Thymus (tissue), 11 donors: ENCODE measurements around the gene SH3RF2. TPM values are rescaled to one million over a fixed set of nuclear protein-coding genes. Genes with fewer than 3 reads are reported as not detected.

Experiments used
- DNase-seq, 9 donors: peaks; one replicate each; pipeline ENCODE4 v3.0.0-alpha.2; 2013; ENCODE audit warnings: low spot score in 9 of 9, low read depth in 6 of 9, missing footprints in 1 of 9
- H3K27ac ChIP-seq, 2 donors: one replicate each; pipeline ENCODE4 v1.5.1; 2013; ENCODE audit warnings: control low read depth in 1 of 2, low read depth in 1 of 2, low read length in 1 of 2, mild to moderate bottlenecking in 1 of 2, moderate library complexity in 1 of 2
- H3K27me3 ChIP-seq, 2 donors: one replicate each; pipeline ENCODE4 v1.5.1; 2013; ENCODE audit warnings: low read length in 1 of 2; ENCODE audit not compliant: control insufficient read depth in 2 of 2, insufficient read depth in 1 of 2
- H3K36me3 ChIP-seq, 2 donors: one replicate each; pipeline ENCODE4 v1.5.1; 2013; ENCODE audit warnings: low read length in 1 of 2, mild to moderate bottlenecking in 1 of 2, moderate library complexity in 1 of 2; ENCODE audit not compliant: control insufficient read depth in 2 of 2, insufficient read depth in 2 of 2
- H3K4me1 ChIP-seq, 2 donors: one replicate each; pipeline ENCODE4 v1.5.1; 2013; ENCODE audit warnings: low read length in 2 of 2; ENCODE audit not compliant: control insufficient read depth in 2 of 2, insufficient read depth in 2 of 2
- H3K4me3 ChIP-seq, 2 donors: one replicate each; pipeline ENCODE4 v1.5.1; 2013; ENCODE audit warnings: low read length in 2 of 2, control low read depth in 1 of 2, mild to moderate bottlenecking in 1 of 2
- H3K9me3 ChIP-seq, 2 donors: one replicate each; pipeline ENCODE4 v1.5.1; 2013; ENCODE audit warnings: low read length in 1 of 2, mild to moderate bottlenecking in 1 of 2; ENCODE audit not compliant: control insufficient read depth in 2 of 2, insufficient read depth in 1 of 2
- WGBS: extraction: QIAGEN DNeasy Blood & Tissue Kit; methylation state at CpG from one replicate; pipeline ENCODE4 v1.1.7; 2013; 5-methylcytosine and 5-hydroxymethylcytosine counted together
- polyA plus RNA-seq: library from polyadenylated mRNA; stranded (reverse); fragments of 200-250 nt; gene quantifications from one replicate; pipeline ENCODE4 v1.2.3, GENCODE V29; 2013
- total RNA-seq: library from RNA; stranded (reverse); fragments of 120-200 nt; gene quantifications from one replicate; pipeline ENCODE4 v1.2.4, GENCODE V29; 2013
- donor health status: healthy.

SH3RF2 gene
- total and polyA plus RNA-seq, 2 donors = 0.76 to 2.4 TPM

- H3K4me3 ChIP-seq = no peak overlapping the region
- H3K9me3 ChIP-seq = no peaks in the 10 kb centered on the region
- no peak overlapping the region for H3K27ac ChIP-seq
- DNase-seq = no peak
- no peaks in the 10 kb centered on the region for H3K36me3 ChIP-seq
- H3K27me3 ChIP-seq = no peaks in the 10 kb centered on the region
- H3K4me1 ChIP-seq = no peaks in the 10 kb centered on the region
- WGBS = 53% methylated on average over 4 of the region's 4 CpGs
These were observed 139.7 kb downstream of the SH3RF2 start for GRCh38 chr5:146076028-146076427.

- no peaks in the 10 kb centered on the region for H3K4me1 ChIP-seq
- no peaks in the 10 kb centered on the region for H3K9me3 ChIP-seq
- DNase-seq = no peak
- H3K27ac ChIP-seq = no peak overlapping the region
- no peaks in the 10 kb centered on the region for H3K36me3 ChIP-seq
- no peaks in the 10 kb centered on the region for H3K27me3 ChIP-seq
- no peak overlapping the region for H3K4me3 ChIP-seq
- 77% methylated on average over 4 of the region's 4 CpGs for WGBS
These were observed 140.1 kb downstream of the SH3RF2 start for GRCh38 chr5:146076455-146076854.

- peaks cover 0 to 2% of the 10 kb centered on the region in 2 donors for H3K4me1 ChIP-seq
- H3K9me3 ChIP-seq = no peaks in the 10 kb centered on the region
- 89% methylated on average over 2 of the region's 2 CpGs for WGBS
- no peak for DNase-seq
- H3K27ac ChIP-seq = no peak overlapping the region
- H3K4me3 ChIP-seq = no peak overlapping the region
- H3K27me3 ChIP-seq = no peaks in the 10 kb centered on the region
- H3K36me3 ChIP-seq = no peaks in the 10 kb centered on the region
These were observed 142.2 kb downstream of the SH3RF2 start for GRCh38 chr5:146078566-146078965.

GRCh38 chr5:146079695-146080373, 143.5 kb downstream of the SH3RF2 start:
- Histone ChIP-seq H3K9me3 (no peaks in the 10 kb centered on the region), H3K4me3 (no peak overlapping the region), H3K4me1 (peaks cover 0 to 2% of the 10 kb centered on the region in 2 donors), H3K36me3 (no peaks in the 10 kb centered on the region), H3K27me3 (no peaks in the 10 kb centered on the region), H3K27ac (no peak overlapping the region)
- no peak for DNase-seq
- 42% methylated on average over 7 of the region's 7 CpGs for WGBS

- Histone ChIP-seq H3K27me3 (no peaks in the 10 kb centered on the region), H3K36me3 (no peaks in the 10 kb centered on the region), H3K27ac (no peak overlapping the region), H3K9me3 (no peaks in the 10 kb centered on the region), H3K4me3 (no peak overlapping the region), H3K4me1 (peaks cover 0 to 2% of the 10 kb centered on the region in 2 donors)
- DNase-seq = no peak
- WGBS = 94% methylated on average over 6 of the region's 6 CpGs
These were observed 145.2 kb downstream of the SH3RF2 start for GRCh38 chr5:146081556-146081955.

GRCh38 chr5:146082798-146083197, 146.4 kb downstream of the SH3RF2 start:
- 97% methylated on average over 3 of the region's 3 CpGs for WGBS
- no peak for DNase-seq
- Histone ChIP-seq H3K4me3 (no peak overlapping the region), H3K27me3 (no peaks in the 10 kb centered on the region), H3K27ac (no peak overlapping the region), H3K36me3 (no peaks in the 10 kb centered on the region), H3K9me3 (no peaks in the 10 kb centered on the region), H3K4me1 (peaks cover 0 to 2% of the 10 kb centered on the region in 2 donors)

GRCh38 chr5:146084376-146084775, 148.0 kb downstream of the SH3RF2 start:
- no peak for DNase-seq
- no peaks in the 10 kb centered on the region for H3K36me3 ChIP-seq
- no peaks in the 10 kb centered on the region for H3K9me3 ChIP-seq
- peaks cover 0 to 2% of the 10 kb centered on the region in 2 donors for H3K4me1 ChIP-seq
- no peaks in the 10 kb centered on the region for H3K27me3 ChIP-seq
- no peak overlapping the region for H3K27ac ChIP-seq
- no peak overlapping the region for H3K4me3 ChIP-seq
- WGBS = over 99% methylated on average over 4 of the region's 4 CpGs

GRCh38 chr5:146088098-146088497, 151.7 kb downstream of the SH3RF2 start:
- H3K4me3 ChIP-seq = no peak overlapping the region
- H3K36me3 ChIP-seq = no peaks in the 10 kb centered on the region
- H3K27me3 ChIP-seq = no peaks in the 10 kb centered on the region
- no peaks in the 10 kb centered on the region for H3K9me3 ChIP-seq
- DNase-seq = no peak
- H3K27ac ChIP-seq = no peak overlapping the region
- no peaks in the 10 kb centered on the region for H3K4me1 ChIP-seq
- 96% methylated on average over 3 of the region's 3 CpGs for WGBS

- no peak overlapping the region for H3K4me3 ChIP-seq
- H3K27me3 ChIP-seq = no peaks in the 10 kb centered on the region
- H3K36me3 ChIP-seq = no peaks in the 10 kb centered on the region
- DNase-seq = no peak
- H3K27ac ChIP-seq = no peak overlapping the region
- no peaks in the 10 kb centered on the region for H3K9me3 ChIP-seq
- no peaks in the 10 kb centered on the region for H3K4me1 ChIP-seq
These were observed 152.9 kb downstream of the SH3RF2 start for GRCh38 chr5:146089287-146089686.
